ENCODE data around the gene TAAR2. TPM values are rescaled to one million over a fixed set of nuclear protein-coding genes. Genes with fewer than 3 reads are reported as not detected.
"Not testable (repeated sequence)": the region's sequence is repeated elsewhere in the genome, so short reads cannot be mapped to it uniquely, and the experiment has no call there.

TAAR2 gene
- total and polyA plus RNA-seq, 2 donors (not counting 3 experiments of a cell fraction or from before 2014, with no cell fraction given): not detected

DNA sequence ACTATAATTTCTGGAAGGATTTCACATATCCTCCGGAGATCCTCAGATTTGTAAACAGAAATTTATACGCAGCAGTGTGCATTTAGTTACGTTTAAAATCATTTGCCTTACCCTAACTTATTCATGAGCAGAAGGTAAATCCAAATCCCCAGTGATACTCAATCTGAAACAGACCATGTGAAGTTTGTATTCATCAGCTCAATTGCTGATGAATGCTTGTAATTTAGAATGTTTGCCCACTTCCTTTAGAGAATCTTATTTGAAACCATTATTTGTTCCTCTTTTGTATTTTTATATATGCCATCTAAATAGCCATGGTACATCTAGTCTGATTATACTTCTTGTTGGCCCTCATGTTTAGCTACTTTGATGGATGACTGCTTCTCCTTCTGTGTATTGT lies 19.5 kb upstream of the TAAR2 start:
- no peak overlapping the region for H3K4me3 ChIP-seq (replicated peaks in 1 of 3; ENCODE audit: insufficient read depth in 1 of 3, low read depth in 1 of 3, low read length in 3 of 3)
- H3K9me3 ChIP-seq (replicated peaks; ENCODE audit: control insufficient read depth, insufficient read depth, low read length): no peaks in the 10 kb centered on the region
- H3K9me1 ChIP-seq (replicated peaks; ENCODE audit: control insufficient read depth, extremely low read depth, insufficient read depth, low read length): no peaks in the 10 kb centered on the region
- H3K4me1 ChIP-seq (ENCODE audit: control insufficient read depth, extremely low read depth, insufficient read depth, low read length): no peaks in the 10 kb centered on the region
- dilution Hi-C loops (cut with MboI; ENCODE audit: extremely low pct_ligation_motif_present, low sequenced_read_pairs) (no loop called here), intact Hi-C loops (cut with micrococcal nuclease) (no loop called here)
- no peaks in the 10 kb centered on the region for H3K36me3 ChIP-seq (ENCODE audit: control insufficient read depth in 2 of 2, extremely low read depth in 1 of 2, insufficient read depth in 2 of 2, low read length in 2 of 2)
- DNase-seq (ENCODE audit: low read depth, low spot score): no peak
- no peaks in the 10 kb centered on the region for H3K79me2 ChIP-seq (ENCODE audit: control insufficient read depth, insufficient read depth, low read length)
- no peaks in the 10 kb centered on the region for H3K27me3 ChIP-seq (ENCODE audit: control insufficient read depth in 2 of 2, insufficient read depth in 2 of 2, low read length in 2 of 2)
- no peak overlapping the region for H3K9ac ChIP-seq (replicated peaks; ENCODE audit: extremely low read depth, insufficient read depth, low read length)
- no peak overlapping the region for H2AFZ ChIP-seq (ENCODE audit: low read depth, low read length)
- BruUV-seq (replicated peaks): no TSS peak
- ChIA-PET CTCF (no interaction called here), POLR2A (no interaction called here)
- TF ChIP-seq POLR2A (IDR thresholded peaks at IDR 0.05; ENCODE audit: low read depth, low read length) (no peak), JUN (IDR thresholded peaks at IDR 0.05; ENCODE audit: borderline replicate concordance, insufficient read depth, insufficient read length, low read depth) (no peak), GATA2 (IDR thresholded peaks at IDR 0.05; ENCODE audit: insufficient read depth, insufficient read length, low read depth, low read length) (no peak)
- TF ChIP-seq, protein P1, sequence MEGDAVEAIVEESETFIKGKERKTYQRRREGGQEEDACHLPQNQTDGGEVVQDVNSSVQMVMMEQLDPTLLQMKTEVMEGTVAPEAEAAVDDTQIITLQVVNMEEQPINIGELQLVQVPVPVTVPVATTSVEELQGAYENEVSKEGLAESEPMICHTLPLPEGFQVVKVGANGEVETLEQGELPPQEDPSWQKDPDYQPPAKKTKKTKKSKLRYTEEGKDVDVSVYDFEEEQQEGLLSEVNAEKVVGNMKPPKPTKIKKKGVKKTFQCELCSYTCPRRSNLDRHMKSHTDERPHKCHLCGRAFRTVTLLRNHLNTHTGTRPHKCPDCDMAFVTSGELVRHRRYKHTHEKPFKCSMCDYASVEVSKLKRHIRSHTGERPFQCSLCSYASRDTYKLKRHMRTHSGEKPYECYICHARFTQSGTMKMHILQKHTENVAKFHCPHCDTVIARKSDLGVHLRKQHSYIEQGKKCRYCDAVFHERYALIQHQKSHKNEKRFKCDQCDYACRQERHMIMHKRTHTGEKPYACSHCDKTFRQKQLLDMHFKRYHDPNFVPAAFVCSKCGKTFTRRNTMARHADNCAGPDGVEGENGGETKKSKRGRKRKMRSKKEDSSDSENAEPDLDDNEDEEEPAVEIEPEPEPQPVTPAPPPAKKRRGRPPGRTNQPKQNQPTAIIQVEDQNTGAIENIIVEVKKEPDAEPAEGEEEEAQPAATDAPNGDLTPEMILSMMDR (IDR thresholded peaks at IDR 0.05; ENCODE audit: extremely low read depth in 1 of 2, insufficient read depth in 1 of 2, low read depth in 1 of 2, low read length in 2 of 2): no peak
- H3K4me2 ChIP-seq (ENCODE audit: insufficient read depth, low read length): no peak overlapping the region
- no peak overlapping the region for H3K27ac ChIP-seq (ENCODE audit: insufficient read depth, low read depth, low read length)
- H4K20me1 ChIP-seq (replicated peaks; ENCODE audit: control insufficient read depth, extremely low read depth, insufficient read depth, low read length): no peaks in the 10 kb centered on the region
- no peak for FAIRE-seq

DNA sequence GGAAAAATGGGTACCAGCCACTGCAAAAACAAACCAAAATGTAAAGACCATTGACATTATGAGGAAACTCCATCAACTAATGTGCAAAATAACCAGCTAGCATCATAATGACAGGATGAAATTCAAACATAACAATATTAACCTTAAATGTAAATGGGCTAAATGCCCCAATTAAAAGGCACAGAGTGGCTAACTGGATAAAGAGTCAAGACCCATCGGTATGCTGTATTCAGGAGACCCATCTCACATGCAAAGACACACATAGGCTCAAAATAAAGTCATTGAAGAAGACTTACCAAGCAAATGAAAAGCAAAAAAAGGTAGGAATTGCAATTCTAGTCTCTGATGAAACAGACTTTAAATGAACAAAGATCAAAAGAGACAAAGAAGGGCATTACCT lies 13.1 kb upstream of the TAAR2 start:
- H3K9me3 ChIP-seq (replicated peaks; ENCODE audit: control insufficient read depth, insufficient read depth, low read length); H3K4me1 ChIP-seq (ENCODE audit: control insufficient read depth, extremely low read depth, insufficient read depth, low read length); FAIRE-seq; H4K20me1 ChIP-seq (replicated peaks; ENCODE audit: control insufficient read depth, extremely low read depth, insufficient read depth, low read length); H2AFZ ChIP-seq (ENCODE audit: low read depth, low read length); H3K4me3 ChIP-seq (replicated peaks in 1 of 3; ENCODE audit: insufficient read depth in 1 of 3, low read depth in 1 of 3, low read length in 3 of 3); intact Hi-C loops (cut with micrococcal nuclease); H3K36me3 ChIP-seq (ENCODE audit: control insufficient read depth in 2 of 2, extremely low read depth in 1 of 2, insufficient read depth in 2 of 2, low read length in 2 of 2); DNase-seq (ENCODE audit: low read depth, low spot score); H3K9me1 ChIP-seq (replicated peaks; ENCODE audit: control insufficient read depth, extremely low read depth, insufficient read depth, low read length); H3K4me2 ChIP-seq (ENCODE audit: insufficient read depth, low read length); H3K9ac ChIP-seq (replicated peaks; ENCODE audit: extremely low read depth, insufficient read depth, low read length); dilution Hi-C loops (cut with MboI; ENCODE audit: extremely low pct_ligation_motif_present, low sequenced_read_pairs); H3K79me2 ChIP-seq (ENCODE audit: control insufficient read depth, insufficient read depth, low read length); POLR2A ChIA-PET; H3K27me3 ChIP-seq (ENCODE audit: control insufficient read depth in 2 of 2, insufficient read depth in 2 of 2, low read length in 2 of 2); CTCF ChIA-PET; H3K27ac ChIP-seq (ENCODE audit: insufficient read depth, low read depth, low read length); BruUV-seq (replicated peaks): not testable (repeated sequence)

DNA sequence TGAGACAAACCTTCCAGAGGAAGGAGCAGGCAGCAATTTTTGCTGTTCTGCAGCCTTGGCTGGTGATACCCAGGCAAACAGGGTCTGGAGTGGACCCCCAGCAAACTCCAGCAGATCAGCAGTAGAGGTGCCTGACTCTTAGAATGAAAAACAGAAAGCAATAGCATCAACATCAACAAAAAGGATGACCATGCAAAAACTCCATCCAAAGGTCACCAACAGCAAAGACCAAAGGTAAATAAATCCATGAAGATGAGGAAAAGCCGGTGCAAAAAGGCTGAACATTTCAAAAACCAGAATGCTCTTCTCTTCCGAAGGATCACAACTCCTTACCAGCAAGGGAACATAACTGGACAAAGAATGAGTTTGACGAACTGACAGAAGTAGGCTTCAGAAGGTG lies 11.8 kb upstream of the TAAR2 start:
- BruUV-seq (replicated peaks); H3K4me1 ChIP-seq (ENCODE audit: control insufficient read depth, extremely low read depth, insufficient read depth, low read length); H3K27ac ChIP-seq (ENCODE audit: insufficient read depth, low read depth, low read length); H3K9me1 ChIP-seq (replicated peaks; ENCODE audit: control insufficient read depth, extremely low read depth, insufficient read depth, low read length); POLR2A ChIA-PET; H3K9ac ChIP-seq (replicated peaks; ENCODE audit: extremely low read depth, insufficient read depth, low read length); DNase-seq (ENCODE audit: low read depth, low spot score); dilution Hi-C loops (cut with MboI; ENCODE audit: extremely low pct_ligation_motif_present, low sequenced_read_pairs); H3K4me2 ChIP-seq (ENCODE audit: insufficient read depth, low read length); H3K9me3 ChIP-seq (replicated peaks; ENCODE audit: control insufficient read depth, insufficient read depth, low read length); CTCF ChIA-PET; H2AFZ ChIP-seq (ENCODE audit: low read depth, low read length); H3K4me3 ChIP-seq (replicated peaks in 1 of 3; ENCODE audit: insufficient read depth in 1 of 3, low read depth in 1 of 3, low read length in 3 of 3); intact Hi-C loops (cut with micrococcal nuclease); H3K79me2 ChIP-seq (ENCODE audit: control insufficient read depth, insufficient read depth, low read length); H3K27me3 ChIP-seq (ENCODE audit: control insufficient read depth in 2 of 2, insufficient read depth in 2 of 2, low read length in 2 of 2); H4K20me1 ChIP-seq (replicated peaks; ENCODE audit: control insufficient read depth, extremely low read depth, insufficient read depth, low read length); FAIRE-seq; H3K36me3 ChIP-seq (ENCODE audit: control insufficient read depth in 2 of 2, extremely low read depth in 1 of 2, insufficient read depth in 2 of 2, low read length in 2 of 2): not testable (repeated sequence)
